Ascending aorta (tissue), 2 donors: ENCODE measurements around the gene NUCB1. TPM values are rescaled to one million over a fixed set of nuclear protein-coding genes. Genes with fewer than 3 reads are reported as not detected.
A peak's percentile ranks its signal among the peaks of the same experiment; 100 is the strongest.
"Not testable (repeated sequence)": the region's sequence is repeated elsewhere in the genome, so short reads cannot be mapped to it uniquely, and the experiment has no call there.

ENCODE experiments used
- DNase-seq, 2 donors: peaks; one replicate each; pipeline ENCODE4 v3.0.0-alpha.2; 2019; ENCODE audit warnings: low spot score in 2 of 2
- H3K27ac ChIP-seq, 2 donors: fragments of 200-600 bp; sonication (generic); one replicate each; pipeline ENCODE4 v1.5.1; 2016 to 2017; ENCODE audit warnings: mild to moderate bottlenecking in 1 of 2
- H3K27me3 ChIP-seq: fragments of 200-600 bp; sonication (generic); one replicate; pipeline ENCODE4 v1.5.1; 2017
- H3K36me3 ChIP-seq, 2 donors: fragments of 200-600 bp; sonication (generic); one replicate each; pipeline ENCODE4 v1.5.1; 2016
- H3K4me1 ChIP-seq, 2 donors: fragments of 200-600 bp; sonication (generic); one replicate each; pipeline ENCODE4 v1.5.1; 2016 to 2017; ENCODE audit warnings: mild to moderate bottlenecking in 1 of 2
- H3K4me3 ChIP-seq, 2 donors: fragments of 200-600 bp; sonication (generic); one replicate each; pipeline ENCODE4 v1.5.1; 2016 to 2017; ENCODE audit warnings: mild to moderate bottlenecking in 1 of 2
- H3K9me3 ChIP-seq, 2 donors: fragments of 200-600 bp; sonication (generic); one replicate each; pipeline ENCODE4 v1.5.1; 2016
- CTCF ChIP-seq, 3 experiments: fragments of 200-600 bp in 2 of 3; fragments of 450-650 bp in 1 of 3; sonication (generic) in 2 of 3; IDR thresholded peaks; one replicate each; pipeline ENCODE4 v1.5.1; 2016 to 2019; ENCODE audit warnings: antibody characterized with exemption in 3 of 3, mild to moderate bottlenecking in 1 of 3, moderate library complexity in 1 of 3
- intact Hi-C: fragments of 100-400 bp; cut with DNase I; formaldehyde crosslinking; loops from one replicate; pipeline ENCODE4 v1.15.1; 2023
- total RNA-seq: library from RNA; depleted of rRNA; stranded (reverse); fragments of >200 nt; gene quantifications from one replicate; pipeline ENCODE4 v1.1.0, GENCODE V29; 2016

The NUCB1 gene
- total RNA-seq, 1 donor from 2014 or later, result 505 TPM

GRCh38 chr19:48883726-48884125, 16.4 kb upstream of the NUCB1 start:
- H3K4me1 ChIP-seq, result peaks cover 4 to 13% of the 10 kb centered on the region in 2 donors
- H3K4me3 ChIP-seq, result no peak overlapping the region
- intact Hi-C loops, result no loop called here
- no peaks in the 10 kb centered on the region for H3K27me3 ChIP-seq
- peaks cover 0 to 7% of the 10 kb centered on the region in 2 donors for H3K36me3 ChIP-seq
- DNase-seq, result no peak
- no peaks in the 10 kb centered on the region for H3K9me3 ChIP-seq
- TF ChIP-seq CTCF (IDR thresholded peaks at IDR 0.05), result no peak
- no peak overlapping the region for H3K27ac ChIP-seq

- no peak for DNase-seq
Observed at GRCh38 chr19:48887861-48888612, 12.1 kb upstream of the NUCB1 start.

GRCh38 chr19:48889496-48889895, 10.6 kb upstream of the NUCB1 start:
- H3K36me3 ChIP-seq, DNase-seq: not testable (repeated sequence)

More at GRCh38 chr19:48887861-48888612, 12.1 kb upstream of the NUCB1 start:
- no peaks in the 10 kb centered on the region for H3K4me1 ChIP-seq
- no peak for TF ChIP-seq CTCF (IDR thresholded peaks at IDR 0.05)
- intact Hi-C loops, result no loop called here
- no peak overlapping the region for H3K27ac ChIP-seq
- H3K4me3 ChIP-seq, result no peak overlapping the region
- H3K9me3 ChIP-seq, result no peaks in the 10 kb centered on the region
- H3K27me3 ChIP-seq, result no peaks in the 10 kb centered on the region
- no peaks in the 10 kb centered on the region for H3K36me3 ChIP-seq

GRCh38 chr19:48890551-48890950, 9.6 kb upstream of the NUCB1 start:
- no peaks in the 10 kb centered on the region for H3K4me1 ChIP-seq
- H3K27ac ChIP-seq, result no peak overlapping the region
- no peaks in the 10 kb centered on the region for H3K36me3 ChIP-seq
- no peak for TF ChIP-seq CTCF (IDR thresholded peaks at IDR 0.05)
- H3K9me3 ChIP-seq, result no peaks in the 10 kb centered on the region
- H3K4me3 ChIP-seq, result no peak overlapping the region
- H3K27me3 ChIP-seq, result no peaks in the 10 kb centered on the region
- intact Hi-C loops, result no loop called here
- DNase-seq, result no peak

More at GRCh38 chr19:48889496-48889895, 10.6 kb upstream of the NUCB1 start:
- H3K27me3 ChIP-seq, H3K27ac ChIP-seq, H3K4me3 ChIP-seq, H3K9me3 ChIP-seq, intact Hi-C loops, H3K4me1 ChIP-seq: not testable (repeated sequence)

GRCh38 chr19:48895226-48895625, 4.9 kb upstream of the NUCB1 start:
- no peak for TF ChIP-seq CTCF (IDR thresholded peaks at IDR 0.05)
- Histone ChIP-seq H3K4me3 (peak overlapping the region in 1 of 2 donors; percentile 59), H3K36me3 (no peaks in the 10 kb centered on the region), H3K27ac (no peak overlapping the region), H3K27me3 (no peaks in the 10 kb centered on the region), H3K4me1 (peaks cover 0 to 3% of the 10 kb centered on the region in 2 donors), H3K9me3 (no peaks in the 10 kb centered on the region)
- no peak for DNase-seq
- intact Hi-C loops, result no loop called here

- TF ChIP-seq CTCF (IDR thresholded peaks at IDR 0.05), result no peak
- H3K36me3 ChIP-seq, result no peaks in the 10 kb centered on the region
- H3K4me3 ChIP-seq, result peak overlapping the region in 1 of 2 donors; percentile 59
- peak overlapping the region in 1 of 2 donors; percentile 48 for H3K27ac ChIP-seq
- intact Hi-C loops, result no loop called here
- H3K27me3 ChIP-seq, result no peaks in the 10 kb centered on the region
- no peaks in the 10 kb centered on the region for H3K9me3 ChIP-seq
- DNase-seq, result no peak
- H3K4me1 ChIP-seq, result peaks cover under 1 to 10% of the 10 kb centered on the region in 2 donors
Observed at GRCh38 chr19:48896191-48896720, 3.9 kb upstream of the NUCB1 start.
